ENCODE results near the gene KCNT1.
"Not testable (repeated sequence)": the region's sequence is repeated elsewhere in the genome, so short reads cannot be mapped to it uniquely, and the experiment has no call there.

KCNT1 gene

GRCh38 chr9:135701959-135702721, at the start of gene KCNT1:
Gene KCNT1, plus strand, starts transcription at chr9:135702185. Its CDS starts 74 bp downstream, at chr9:135702259.
- peak; percentile 48 for DNase-seq

DNA sequence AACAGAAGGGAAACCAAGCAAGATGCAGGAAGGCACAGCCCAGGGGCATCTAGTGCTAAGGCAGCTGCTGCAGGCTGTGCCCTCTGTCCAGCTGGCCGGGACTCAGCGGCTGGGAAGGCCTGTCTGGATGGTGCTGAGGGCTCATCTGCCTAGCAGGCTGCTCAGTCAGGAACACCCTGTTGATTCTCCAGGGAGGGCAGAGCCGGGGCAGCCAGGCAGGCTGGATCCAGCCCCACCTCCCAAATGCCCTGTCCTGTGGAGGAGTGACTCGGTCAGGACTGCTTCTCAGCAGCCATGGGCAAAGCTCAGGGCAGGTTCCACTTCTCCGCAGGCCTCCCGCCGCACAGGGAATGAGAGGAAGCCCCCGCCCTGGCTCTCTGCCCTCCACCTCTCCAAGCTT, 46.7 kb upstream of the KCNT1 start:
- no peak for DNase-seq

- DNase-seq = no peak
Observed at GRCh38 chr9:135657416-135657815, 44.6 kb upstream of the KCNT1 start.

DNA sequence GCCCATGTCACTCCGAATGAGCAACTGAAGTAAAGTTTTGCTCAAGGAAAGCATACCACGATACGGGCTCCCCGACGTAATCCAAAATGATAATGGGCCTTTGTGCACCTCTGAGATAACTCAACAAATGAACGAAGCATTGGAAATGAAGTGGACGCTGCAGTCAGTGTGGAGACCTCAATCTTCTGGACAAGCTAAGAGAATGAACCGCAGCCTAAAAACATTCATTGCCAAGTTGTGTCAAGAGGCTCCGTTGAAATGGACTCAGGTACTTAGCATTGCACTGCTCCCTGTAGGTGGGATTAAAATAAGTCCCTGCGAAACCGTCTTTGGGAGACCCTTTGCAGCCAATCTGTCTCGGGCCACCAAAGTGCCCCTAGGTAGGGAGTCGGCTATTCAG, 42.7 kb upstream of the KCNT1 start:
- no peak for DNase-seq

GRCh38 chr9:135660407-135660806, 41.6 kb upstream of the KCNT1 start:
- DNase-seq = no peak

- no peak for DNase-seq
Observed at GRCh38 chr9:135661816-135662560, 40.0 kb upstream of the KCNT1 start.

GRCh38 chr9:135662758-135663450, 39.1 kb upstream of the KCNT1 start, which contains the start of gene LCN9:
Gene LCN9, plus strand, starts transcription at chr9:135663309. Its CDS starts 13 bp downstream, at chr9:135663322.
- no peak for DNase-seq

DNA sequence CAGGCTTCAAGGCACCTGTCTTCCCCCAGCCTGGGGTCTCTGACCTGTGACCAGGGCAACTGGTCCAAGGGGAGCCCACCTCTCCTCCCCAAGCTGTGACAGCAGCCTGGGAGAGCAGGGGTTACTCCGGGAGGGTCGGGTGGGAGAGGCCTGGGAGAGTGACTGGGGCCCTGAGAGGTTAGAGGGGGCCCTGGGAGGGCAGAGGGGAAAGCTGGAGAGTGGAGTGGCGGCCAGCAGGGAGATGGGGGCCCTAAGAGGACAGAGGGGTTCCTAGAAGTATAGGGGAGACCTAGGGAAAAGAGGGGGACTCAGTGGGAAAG, 38.6 kb upstream of the KCNT1 start:
- DNase-seq = no peak

- DNase-seq = no peak
Observed at GRCh38 chr9:135663857-135664256, 38.1 kb upstream of the KCNT1 start.

DNA sequence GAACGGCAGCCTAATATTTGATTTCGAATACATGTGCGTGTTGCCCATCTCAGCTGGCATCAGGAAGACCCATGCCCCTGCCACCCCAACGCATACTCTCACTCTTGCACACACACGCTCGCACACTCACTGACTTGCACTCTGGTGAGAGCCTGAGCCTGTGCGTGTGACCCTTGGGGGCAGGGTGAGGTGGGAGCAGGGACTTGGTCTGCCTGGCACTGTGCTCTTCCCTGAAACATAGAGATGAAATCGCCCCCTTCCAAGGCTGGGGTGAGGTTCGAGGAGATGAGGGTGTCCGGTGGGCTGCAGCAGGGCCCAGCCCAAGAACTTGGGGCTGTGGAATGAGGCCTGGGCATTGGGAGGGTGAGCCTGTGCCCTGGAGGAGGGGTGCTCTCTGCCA, 37.7 kb upstream of the KCNT1 start:
- no peak for DNase-seq

DNA sequence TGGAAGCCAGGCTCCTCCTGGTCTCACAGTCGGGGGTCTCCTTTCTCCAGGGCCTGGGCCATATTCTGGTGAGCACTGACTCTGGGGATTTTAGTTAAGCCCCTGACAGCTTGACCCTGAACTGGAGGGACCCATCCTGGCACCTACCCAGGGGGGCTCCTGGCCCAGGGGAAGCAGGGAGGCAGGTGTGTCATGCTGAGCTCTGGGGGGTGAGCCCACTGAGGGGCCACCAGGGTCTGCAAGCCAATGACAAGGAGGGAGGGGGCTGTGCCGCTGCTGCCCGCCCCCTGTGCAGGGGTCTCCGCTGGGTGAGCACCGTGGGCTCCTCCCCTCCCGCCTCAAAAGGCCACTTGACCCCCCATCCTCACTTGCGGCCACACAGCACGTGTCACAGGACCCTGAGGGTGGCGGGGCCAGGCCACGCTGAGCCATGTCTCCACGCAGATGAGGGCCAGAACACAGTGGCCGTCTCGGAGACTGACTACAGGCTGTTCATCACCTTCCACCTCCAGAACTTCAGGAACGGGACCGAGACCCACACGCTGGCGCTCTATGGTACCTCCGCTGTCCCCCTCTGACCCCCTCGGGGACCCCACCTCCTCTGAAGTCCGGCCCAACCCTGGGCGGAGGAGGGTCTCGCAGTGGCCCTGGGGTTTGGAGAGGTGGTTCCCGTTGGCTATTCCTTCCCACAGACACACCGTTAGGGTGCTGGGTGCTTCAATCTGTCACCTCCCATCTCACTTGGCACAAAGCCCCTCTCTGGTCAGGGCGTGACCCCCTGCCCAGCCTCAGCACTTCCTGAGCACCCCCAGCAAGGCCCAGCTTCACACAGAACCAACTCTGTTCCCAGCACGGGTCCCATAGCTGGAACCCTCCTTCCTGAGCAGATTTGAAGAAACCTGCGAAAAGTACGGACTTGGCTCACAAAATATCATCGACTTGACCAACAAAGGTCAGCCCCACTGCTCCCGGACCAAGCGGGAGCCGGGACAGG, 36.9 kb upstream of the KCNT1 start:
- no peak for DNase-seq

GRCh38 chr9:135665795-135666189, 36.2 kb upstream of the KCNT1 start:
- DNase-seq = no peak

GRCh38 chr9:135666534-135667462, 35.2 kb upstream of the KCNT1 start:
- no peak for DNase-seq

- no peak for DNase-seq
Observed at GRCh38 chr9:135667463-135668001, 34.5 kb upstream of the KCNT1 start.

DNA sequence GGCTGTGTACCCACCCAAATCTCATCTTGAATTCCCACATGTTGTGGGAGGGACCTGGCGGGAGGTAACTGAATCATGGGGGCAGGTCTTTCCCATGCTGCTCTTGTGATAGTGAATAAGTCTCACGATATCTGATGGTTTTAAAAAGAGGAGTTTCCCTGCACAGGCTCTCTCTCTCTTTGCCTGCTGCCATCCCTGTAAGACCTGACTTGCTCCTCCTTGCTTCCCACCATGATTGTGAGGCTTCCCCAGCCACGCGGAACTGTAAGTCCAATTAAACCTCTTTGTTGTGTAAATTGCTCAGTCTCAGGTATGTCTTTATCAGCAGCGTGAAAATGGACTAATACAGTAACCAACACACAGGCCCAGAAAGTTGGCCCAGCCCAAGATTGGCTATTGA, 33.0 kb upstream of the KCNT1 start:
- not testable (repeated sequence) for DNase-seq

DNA sequence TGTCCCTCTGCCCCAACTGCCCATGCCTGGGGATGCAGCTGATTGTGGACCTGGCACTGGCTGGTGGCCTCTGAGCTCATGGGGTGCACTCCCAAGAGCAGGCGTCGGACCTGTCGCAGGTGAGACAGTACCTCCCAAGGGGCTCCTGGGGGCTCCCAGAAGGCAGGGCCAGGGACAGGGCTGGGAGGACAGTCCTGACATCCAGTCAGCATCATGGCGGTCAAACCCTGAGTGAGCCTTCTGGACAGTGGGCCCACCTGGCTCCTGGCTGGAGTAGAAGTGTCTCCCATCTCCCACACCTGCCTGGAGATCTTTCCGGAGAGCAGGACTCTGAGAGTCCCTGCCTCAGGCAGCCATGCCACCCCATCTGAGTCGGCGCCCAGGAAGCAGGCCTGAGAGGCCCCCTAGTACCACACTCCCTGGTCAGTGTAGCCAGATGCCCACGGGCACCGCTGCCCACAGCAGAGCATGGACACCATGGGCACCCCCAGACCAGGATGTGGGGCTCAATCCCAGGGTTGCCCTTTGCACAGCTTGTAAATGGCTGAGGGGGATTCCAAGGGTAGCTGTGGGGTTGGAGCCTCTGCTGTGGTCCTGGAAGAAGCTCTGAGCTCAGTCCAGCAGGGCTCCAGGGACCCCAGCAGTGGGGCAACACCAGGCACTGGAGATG, 32.2 kb upstream of the KCNT1 start:
- no peak for DNase-seq

DNA sequence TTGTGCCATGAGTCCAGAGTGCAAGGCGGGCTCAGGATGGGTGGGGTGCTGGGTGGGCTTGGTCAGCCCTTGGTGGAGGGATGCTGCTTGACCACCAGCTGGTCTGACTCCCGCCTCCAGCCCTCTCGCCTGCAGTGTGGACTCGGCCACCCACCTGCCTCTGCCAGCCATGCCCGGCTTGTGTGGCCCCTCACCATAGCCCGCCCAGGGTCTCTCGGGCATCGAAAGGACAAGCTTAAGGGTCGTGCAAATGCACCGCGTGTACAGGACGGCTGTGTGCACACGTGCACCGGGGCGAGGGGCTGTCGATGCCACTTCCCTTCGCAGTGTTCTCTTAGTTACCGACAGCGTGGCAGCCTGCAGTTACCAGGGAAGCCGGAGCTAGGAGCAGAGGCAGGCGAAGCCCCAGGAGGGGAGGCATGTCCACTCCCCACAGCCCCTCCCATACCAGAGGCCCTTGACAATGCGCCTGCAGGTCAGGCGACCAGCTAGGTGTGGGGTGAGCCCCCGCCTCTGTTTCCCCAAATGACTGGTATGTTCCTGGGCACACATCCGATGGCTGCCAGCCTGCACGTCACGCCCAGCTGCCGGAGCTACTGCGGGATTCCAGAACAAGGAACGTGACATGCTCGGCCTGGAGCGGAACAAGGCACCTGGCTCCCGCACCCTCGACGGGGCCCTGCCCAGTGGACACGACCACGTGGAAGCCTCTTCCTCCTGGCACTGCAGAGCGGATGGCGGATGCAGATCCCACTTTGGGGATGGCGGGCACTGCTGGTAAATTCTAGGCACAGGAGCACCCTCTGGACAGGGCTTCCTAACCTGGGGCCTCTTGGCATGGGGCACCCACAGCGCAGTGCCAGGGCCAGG, 31.0 kb upstream of the KCNT1 start:
- no peak for DNase-seq

DNA sequence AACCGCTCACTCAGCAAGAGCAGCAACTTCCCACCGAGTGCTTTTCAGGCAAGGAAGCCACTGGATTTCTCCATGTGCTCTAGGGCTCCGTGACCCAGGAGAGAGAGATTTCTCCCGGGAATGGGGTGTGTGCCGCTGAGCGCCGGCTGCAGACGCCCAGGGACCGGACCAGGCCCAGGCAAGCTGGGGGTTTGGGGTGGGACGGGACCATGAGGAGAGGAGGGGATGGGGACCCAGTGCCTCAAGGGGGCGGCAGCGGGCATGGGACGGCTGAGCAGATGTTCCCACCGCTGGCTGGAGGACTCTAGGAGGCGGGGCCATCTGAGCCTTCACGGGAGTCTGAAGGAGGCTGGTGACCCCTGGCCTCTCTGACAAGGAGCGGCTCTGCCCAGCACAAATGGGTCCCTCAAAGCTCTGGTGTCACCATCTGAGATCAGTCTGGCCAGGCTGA, 30.4 kb upstream of the KCNT1 start:
- no peak for DNase-seq

- DNase-seq = not testable (repeated sequence)
Observed at GRCh38 chr9:135672786-135673185, 29.2 kb upstream of the KCNT1 start.

Data from activated T-cell treated with anti-CD3 and anti-CD28 coated beads for 4 hours (primary cell).